ENCODE results near the gene TMPRSS9.
"Not testable (repeated sequence)": the region's sequence is repeated elsewhere in the genome, so short reads cannot be mapped to it uniquely, and the experiment has no call there.

The TMPRSS9 gene

DNA sequence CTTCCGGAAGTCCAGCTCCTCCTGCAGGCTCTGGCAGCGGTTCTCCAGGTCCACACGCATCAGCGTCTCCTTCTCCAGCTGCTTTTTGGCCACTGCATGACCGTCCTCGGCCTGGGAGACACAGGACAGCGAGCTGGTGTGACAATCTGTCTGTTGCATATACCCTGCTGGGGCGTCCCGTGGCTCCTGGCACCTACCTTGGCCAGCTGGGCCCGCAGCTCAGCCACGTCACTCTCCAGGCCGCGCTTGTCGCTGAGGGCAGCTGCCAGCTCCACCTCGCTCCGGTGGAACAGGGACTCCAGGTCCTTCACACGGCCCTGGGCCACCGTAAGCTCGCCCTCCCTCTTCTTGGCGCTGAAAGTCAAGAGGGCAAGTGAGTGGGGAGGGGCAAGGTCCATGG, 78.1 kb downstream of the TMPRSS9 start:
- DNase-seq, result no peak

DNA sequence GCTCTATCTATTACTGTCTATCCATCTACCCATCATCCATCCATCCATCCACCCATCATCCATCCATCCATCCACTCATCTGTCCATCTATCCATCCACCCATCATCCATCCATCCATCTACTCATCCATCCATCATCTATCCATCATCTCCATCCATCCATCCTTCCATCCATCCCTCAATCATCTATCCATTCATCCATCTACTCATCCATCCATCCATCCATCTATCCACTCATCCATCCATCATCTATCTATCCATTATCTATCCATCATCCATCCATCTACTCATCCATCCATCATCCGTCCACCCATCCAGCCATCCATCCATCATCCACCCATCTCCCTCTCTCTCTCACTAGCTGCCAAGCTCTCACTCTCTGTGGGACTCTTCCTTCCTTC, 80.5 kb downstream of the TMPRSS9 start:
- no peak for DNase-seq

- no peak for DNase-seq
These were observed 81.2 kb downstream of the TMPRSS9 start for GRCh38 chr19:2441096-2441752.

DNA sequence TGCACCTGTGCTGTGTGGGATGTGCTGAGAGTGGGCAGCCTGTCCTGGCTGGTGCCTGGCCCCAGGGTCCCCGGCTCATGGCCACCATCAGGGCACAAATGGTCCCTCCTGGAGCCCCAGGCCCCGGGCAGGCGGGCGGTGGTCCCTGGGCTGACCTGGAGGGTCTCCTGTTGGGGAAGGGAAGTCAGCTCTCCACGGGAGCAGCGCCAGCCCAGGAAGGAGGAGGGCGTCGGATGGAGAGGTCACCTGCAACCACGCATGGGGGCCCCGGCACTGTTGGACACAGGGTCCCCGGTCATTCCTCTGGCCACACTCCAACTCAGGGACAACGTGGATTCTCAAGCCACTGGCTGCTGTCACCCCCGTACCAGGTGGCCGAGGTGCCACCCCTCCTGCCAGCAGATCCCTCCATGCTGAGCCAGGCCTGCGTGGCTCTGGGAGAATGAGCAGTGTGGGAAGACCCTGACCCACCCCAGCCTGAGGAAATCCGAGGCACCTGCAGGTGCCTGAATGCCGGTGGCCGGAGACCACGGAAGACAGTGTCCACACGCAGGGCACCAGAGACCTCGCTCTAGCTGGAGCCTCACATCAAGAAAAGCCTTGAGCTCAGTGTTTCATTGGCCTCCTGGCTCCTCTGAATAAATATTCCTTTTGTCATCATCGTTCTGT, 83.2 kb downstream of the TMPRSS9 start:
- no peak for DNase-seq

GRCh38 chr19:2443785-2444182, 83.7 kb downstream of the TMPRSS9 start:
- DNase-seq, result no peak

DNA sequence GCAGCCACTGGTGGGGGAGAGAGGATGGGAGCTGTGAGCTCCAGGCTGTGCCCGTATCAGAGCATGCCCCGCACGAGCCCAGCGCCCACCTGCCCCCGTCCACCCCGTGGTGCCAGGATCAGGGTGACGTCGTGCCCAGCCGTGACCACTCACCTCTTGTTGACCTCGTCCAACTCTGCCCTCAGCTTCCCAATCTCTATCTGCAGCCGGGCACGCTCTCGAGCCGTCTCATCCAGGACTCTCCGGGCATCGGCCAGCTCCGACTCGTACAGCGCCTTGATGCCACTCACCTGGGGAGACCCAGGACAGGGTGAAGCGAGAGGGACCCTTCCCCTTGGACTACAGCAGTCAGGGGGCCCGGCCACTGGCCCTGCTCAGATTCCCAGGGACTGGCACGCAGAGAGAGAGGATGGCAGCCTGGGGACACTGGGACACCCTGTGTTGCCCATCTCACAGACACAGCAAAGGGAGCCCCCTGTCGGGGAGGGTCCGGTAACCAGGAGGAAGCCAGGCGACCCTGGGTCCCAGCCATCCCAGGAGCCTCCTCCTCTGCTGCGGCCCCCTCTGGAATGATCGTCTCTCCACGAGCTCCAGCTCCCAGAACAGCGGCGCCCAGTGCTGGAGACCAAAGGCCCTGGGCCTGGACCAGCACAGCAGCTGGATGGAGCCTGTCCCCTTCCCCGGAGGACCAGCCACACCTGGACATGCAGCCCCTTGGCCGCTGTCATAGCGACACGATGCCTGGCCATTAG, 84.4 kb downstream of the TMPRSS9 start:
- DNase-seq, result no peak

- no peak for DNase-seq
These were observed 86.3 kb downstream of the TMPRSS9 start for GRCh38 chr19:2446381-2446780.

GRCh38 chr19:2449019-2449418, 89.0 kb downstream of the TMPRSS9 start:
- no peak for DNase-seq

- DNase-seq, result no peak
These were observed 91.1 kb downstream of the TMPRSS9 start for GRCh38 chr19:2451138-2451537.

- no peak for DNase-seq
These were observed 91.7 kb downstream of the TMPRSS9 start for GRCh38 chr19:2451741-2452140.

DNA sequence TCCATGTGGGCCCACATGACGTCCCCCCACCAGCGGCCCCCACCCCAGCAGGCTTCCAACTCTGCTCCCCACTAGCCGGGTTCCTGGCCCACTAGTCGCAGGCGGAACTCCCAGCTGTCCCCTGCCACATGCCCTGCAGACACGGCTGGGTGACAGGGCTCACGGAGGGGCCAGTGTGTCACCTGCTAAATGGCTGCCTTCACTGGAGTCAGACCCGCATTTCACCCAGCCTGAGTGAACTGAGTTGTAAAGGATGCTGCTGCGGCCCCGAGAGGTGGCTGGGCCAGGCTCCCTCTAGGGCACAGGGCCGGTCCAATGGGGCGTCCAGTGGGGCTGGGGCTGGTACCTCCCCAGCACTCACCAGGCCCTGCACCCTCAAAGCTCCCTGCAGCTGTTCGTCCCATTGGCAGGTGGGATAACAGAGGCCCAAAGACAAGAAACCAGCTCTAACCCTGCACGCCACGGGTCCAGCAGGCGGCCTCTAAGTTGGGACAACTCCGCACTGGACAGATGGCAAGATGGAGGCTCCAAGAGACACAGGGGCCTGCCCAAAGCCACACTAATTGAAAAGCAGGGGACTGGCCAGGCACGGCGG, 93.5 kb downstream of the TMPRSS9 start:
- no peak for DNase-seq

DNA sequence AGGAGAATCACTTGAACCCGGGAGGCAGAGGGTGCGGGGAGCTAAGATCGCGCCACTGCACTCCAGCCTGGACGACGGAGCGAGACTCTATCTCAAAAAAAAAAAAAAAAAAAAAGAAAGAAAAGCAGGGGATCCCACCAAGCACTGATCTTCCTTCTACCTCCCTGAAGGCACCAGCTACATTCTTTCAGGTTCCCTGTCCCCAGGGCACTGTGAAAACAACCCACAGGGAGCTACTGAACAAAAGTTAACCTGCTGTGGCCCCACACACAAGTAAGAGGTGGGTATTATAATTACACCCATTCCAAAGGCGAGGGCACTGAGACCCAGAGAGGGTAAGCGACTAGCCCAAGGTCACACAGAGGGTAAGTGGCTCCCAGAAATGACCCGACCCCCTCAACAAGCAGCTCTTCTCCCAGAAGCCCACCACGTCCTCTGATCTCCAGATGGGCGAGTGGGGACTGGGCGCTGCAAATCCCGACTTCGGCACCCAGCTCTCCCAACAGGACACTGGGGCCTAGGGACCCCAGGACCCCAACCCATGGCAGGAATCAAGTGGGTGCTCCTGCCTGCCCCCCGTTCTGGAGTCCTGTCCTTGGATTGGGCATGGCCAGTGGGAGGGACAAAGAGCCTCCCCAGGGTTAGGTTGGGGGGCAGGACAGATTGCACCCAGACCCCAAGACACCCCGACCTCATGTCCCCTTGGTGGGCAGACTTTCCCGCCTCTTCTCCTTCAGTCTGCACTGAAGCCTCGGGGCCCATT, 94.3 kb downstream of the TMPRSS9 start:
- no peak for DNase-seq

DNA sequence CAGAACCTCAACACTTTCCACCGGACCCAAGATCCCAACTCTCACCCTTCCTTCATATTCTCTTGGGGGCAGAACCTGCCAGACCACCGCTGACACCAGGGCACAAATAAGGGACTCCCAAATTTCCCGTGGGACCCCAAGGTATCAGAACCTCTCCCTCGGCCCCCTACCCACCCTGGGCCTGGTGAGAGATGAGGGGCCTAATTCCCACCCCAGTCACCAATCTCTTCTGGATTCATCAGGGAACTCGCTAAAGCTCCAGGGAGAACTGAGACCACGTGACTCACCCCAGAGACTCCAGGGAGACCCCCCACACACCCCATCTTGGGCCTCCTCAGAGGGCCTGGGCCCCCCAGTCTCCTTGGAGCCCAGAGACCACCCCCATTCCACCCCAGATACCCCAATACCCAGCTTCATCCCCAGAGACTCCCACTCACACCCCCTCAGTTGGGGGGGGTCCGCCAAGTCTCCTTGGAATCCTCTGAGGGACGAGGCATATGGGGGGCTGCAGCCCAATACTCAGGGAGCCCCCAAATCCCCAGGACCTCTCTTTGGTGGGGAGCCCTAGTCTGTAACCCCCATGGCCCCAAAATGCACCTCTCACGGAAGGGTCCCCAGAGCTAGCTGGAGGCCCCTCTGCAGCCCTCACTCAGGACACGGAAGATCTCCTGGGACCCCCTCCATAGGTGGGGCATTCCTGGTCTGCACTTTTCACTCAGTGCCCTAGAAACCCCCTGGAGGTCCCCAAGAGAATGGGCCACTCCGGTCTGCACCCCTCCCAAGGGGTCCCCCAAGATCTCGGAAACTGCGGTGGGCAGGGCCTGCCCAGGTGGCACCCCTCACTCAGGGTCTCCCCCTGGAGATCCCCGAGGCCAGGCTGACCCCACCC, 95.1 kb downstream of the TMPRSS9 start:
- DNase-seq, result no peak

DNA sequence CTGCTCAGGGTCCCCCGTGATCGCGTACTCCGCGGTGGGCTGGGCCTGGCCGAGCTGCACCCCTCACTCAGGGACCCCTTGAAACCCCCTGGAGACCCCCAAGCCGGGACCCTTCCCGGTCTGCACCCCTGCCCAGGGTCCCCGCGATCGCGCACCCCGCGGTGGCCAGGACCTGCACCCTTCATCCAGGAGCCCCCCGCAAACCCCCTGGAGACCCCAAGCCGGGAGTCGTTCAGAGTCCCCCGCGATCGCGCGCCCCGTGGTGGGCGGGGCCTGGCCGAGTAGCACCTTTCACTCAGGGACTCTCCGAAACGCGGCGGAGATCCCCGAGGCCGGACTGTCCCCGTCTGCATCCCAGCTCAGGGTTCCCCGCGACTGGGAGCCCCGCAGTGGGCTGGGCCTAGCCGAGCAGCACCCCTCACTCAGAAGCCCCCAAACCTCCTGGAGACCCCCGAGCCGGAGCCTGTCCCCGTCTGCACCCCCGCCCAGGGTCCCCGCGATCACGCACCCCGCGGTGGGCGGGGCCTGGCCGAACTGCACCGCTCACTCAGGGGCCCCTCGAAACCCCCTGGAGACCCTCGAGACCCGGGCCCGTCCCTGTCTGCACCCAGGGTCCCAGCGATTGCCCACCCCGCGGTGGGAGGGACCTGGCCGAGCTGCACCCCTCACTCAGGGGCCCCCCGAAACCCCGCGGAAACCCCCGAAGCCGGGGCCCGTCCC, 95.9 kb downstream of the TMPRSS9 start:
- peak; percentile 10 to 59 (median 45) for DNase-seq

- no peak for DNase-seq
These were observed 97.5 kb downstream of the TMPRSS9 start for GRCh38 chr19:2457394-2458037.

DNA sequence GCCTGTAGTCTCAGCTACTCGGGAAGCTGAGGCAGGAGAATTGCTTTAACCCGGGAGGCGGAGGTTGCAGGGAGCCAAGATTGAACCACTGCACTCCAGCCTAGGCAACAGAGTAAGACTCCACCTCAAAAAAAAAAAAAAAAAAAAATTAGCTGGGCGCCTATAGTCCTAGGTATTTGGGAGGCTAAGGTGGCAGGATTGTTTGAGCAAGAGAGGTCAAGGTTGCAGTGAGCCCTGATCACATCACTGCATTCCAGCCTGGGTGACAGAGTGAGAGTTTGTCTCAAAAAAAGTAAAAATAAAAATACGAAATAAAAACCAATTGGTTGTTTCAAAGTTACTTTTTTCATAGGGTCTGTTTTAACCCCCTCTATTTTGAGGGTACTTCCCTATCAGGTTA, 98.0 kb downstream of the TMPRSS9 start:
- no peak for DNase-seq

GRCh38 chr19:2458776-2459175, 98.7 kb downstream of the TMPRSS9 start:
- DNase-seq, result not testable (repeated sequence)

- DNase-seq, result no peak
These were observed 100.2 kb downstream of the TMPRSS9 start for GRCh38 chr19:2460245-2460644.

DNA sequence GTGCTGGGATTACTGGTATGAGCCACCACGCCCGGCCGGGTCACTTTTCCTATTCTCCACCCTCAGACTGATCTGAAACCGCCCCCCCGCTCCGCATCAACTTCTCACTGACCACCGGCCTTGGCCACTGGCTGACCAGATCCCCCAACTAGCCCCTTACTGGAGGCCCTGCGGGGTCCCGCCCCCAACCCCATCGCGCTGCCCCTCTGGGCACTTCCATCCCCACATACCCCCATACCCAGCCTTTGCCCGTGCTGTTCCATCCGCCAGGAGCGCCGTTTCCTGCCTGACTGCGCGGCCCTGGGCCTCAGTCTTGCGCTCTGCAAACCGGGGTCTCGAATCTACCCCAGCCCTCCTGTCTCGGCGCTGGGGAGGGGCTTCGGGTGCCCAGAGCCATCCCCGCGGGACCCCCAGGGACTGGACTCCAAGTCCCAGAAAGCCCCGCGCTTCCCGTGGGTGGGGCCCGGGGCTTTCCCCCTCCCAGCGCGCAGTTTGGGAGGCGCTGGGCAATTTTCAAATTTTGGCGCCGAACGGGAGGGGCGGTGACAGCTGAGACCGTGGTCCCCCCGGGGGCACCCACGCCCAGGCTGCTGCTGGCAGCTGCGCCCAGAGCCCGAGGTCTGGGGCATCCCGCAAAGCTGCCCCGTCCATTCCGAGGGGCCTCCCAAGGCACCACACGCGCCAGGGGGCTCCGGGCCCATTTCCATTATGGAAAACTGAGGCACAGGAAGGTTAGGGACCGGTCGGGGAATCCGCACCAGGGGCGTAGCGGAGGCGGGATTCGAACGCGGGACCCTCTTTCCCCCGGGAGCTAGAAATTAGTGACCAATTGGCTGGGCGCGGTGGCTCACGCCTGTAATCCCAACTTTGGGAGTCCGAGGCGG, 101.9 kb downstream of the TMPRSS9 start:
- DNase-seq, result peak; percentile 61 to 77 (median 64)
